Measurements from ENCODE around the gene MPHOSPH8. TPM values are rescaled to one million over a fixed set of nuclear protein-coding genes. Genes with fewer than 3 reads are reported as not detected.

The MPHOSPH8 gene
- total RNA-seq = 32.2 and 32.7 TPM in 2 replicates
- long read RNA-seq, partial matches to known transcripts = 8 of 13 reads
- long read RNA-seq, other reads (novel, unspliced or antisense) = 5 of 13 reads

- Mint-ChIP-seq H3K4me3 (ENCODE audit: unreplicated experiment) (peak within 1 kb of the TSS; percentile 100), H3K27ac (ENCODE audit: unreplicated experiment) (peak within 1 kb of the TSS; percentile 100), H3K4me1 (ENCODE audit: unreplicated experiment) (peaks cover 24% of the 10 kb centered on the region), H3K27me3 (ENCODE audit: unreplicated experiment) (no peaks in the 10 kb centered on the region), H3K36me3 (ENCODE audit: unreplicated experiment) (no peaks in the 10 kb centered on the region), H3K9me3 (ENCODE audit: unreplicated experiment) (no peaks in the 10 kb centered on the region)
- peak; percentile 97 for DNase-seq (ENCODE audit: extremely low spot score, unreplicated experiment)
- TF ChIP-seq CTCF (IDR thresholded peaks at IDR 0.05) = no peak
Observed at GRCh38 chr13:19633479-19634255, at the start of gene MPHOSPH8. Gene MPHOSPH8, plus strand, starts transcription at chr13:19633659. Its CDS starts 90 bp downstream, at chr13:19633749.

- Mint-ChIP-seq H3K9me3 (ENCODE audit: unreplicated experiment) (peaks cover 7% of the 10 kb centered on the region), H3K4me1 (ENCODE audit: unreplicated experiment) (peaks cover 3% of the 10 kb centered on the region), H3K36me3 (ENCODE audit: unreplicated experiment) (no peaks in the 10 kb centered on the region), H3K27me3 (ENCODE audit: unreplicated experiment) (peaks cover 3% of the 10 kb centered on the region), H3K4me3 (ENCODE audit: unreplicated experiment) (no peak overlapping the region), H3K27ac (ENCODE audit: unreplicated experiment) (no peak overlapping the region)
- no peak for DNase-seq (ENCODE audit: extremely low spot score, unreplicated experiment)
- no peak for TF ChIP-seq CTCF (IDR thresholded peaks at IDR 0.05)
Observed at GRCh38 chr13:19586904-19587634, 46.4 kb upstream of the MPHOSPH8 start.

- TF ChIP-seq CTCF (IDR thresholded peaks at IDR 0.05) = peak; percentile 63
- Mint-ChIP-seq H3K9me3 (ENCODE audit: unreplicated experiment) (peaks cover 4% of the 10 kb centered on the region), H3K4me3 (ENCODE audit: unreplicated experiment) (no peak overlapping the region), H3K27me3 (ENCODE audit: unreplicated experiment) (peaks cover 3% of the 10 kb centered on the region), H3K27ac (ENCODE audit: unreplicated experiment) (no peak overlapping the region), H3K36me3 (ENCODE audit: unreplicated experiment) (no peaks in the 10 kb centered on the region), H3K4me1 (ENCODE audit: unreplicated experiment) (peaks cover 3% of the 10 kb centered on the region)
- no peak for DNase-seq (ENCODE audit: extremely low spot score, unreplicated experiment)
Observed at GRCh38 chr13:19587635-19588300, 45.7 kb upstream of the MPHOSPH8 start.

- H3K4me1 Mint-ChIP-seq (ENCODE audit: unreplicated experiment) = peaks cover 3% of the 10 kb centered on the region
- TF ChIP-seq CTCF (IDR thresholded peaks at IDR 0.05) = no peak
- DNase-seq (ENCODE audit: extremely low spot score, unreplicated experiment) = peak; percentile 64
- no peak overlapping the region for H3K4me3 Mint-ChIP-seq (ENCODE audit: unreplicated experiment)
- H3K27ac Mint-ChIP-seq (ENCODE audit: unreplicated experiment) = no peak overlapping the region
- H3K9me3 Mint-ChIP-seq (ENCODE audit: unreplicated experiment) = no peaks in the 10 kb centered on the region
- no peaks in the 10 kb centered on the region for H3K36me3 Mint-ChIP-seq (ENCODE audit: unreplicated experiment)
- peaks cover 9% of the 10 kb centered on the region for H3K27me3 Mint-ChIP-seq (ENCODE audit: unreplicated experiment)
Observed at GRCh38 chr13:19589312-19589711, 44.1 kb upstream of the MPHOSPH8 start.
